Neuronal stem cell (in vitro differentiated cells): Measurements from ENCODE around the gene PELO.

Source experiments
- DNase-seq: peaks from one replicate; pipeline ENCODE4 v3.0.0-alpha.2; 2013; ENCODE audit warnings: low spot score
- H2AFZ ChIP-seq: one replicate; pipeline ENCODE4 v1.6.1; 2013; ENCODE audit warnings: mild to moderate bottlenecking, low read length, inconsistent platforms
- H2AK5ac ChIP-seq: 2 replicates; pipeline ENCODE4 v1.6.1; 2013; ENCODE audit warnings: low read depth, mild to moderate bottlenecking, inconsistent platforms, low read length, moderate library complexity, mixed read lengths
- H2BK120ac ChIP-seq: 2 replicates; pipeline ENCODE4 v1.6.1; 2013; ENCODE audit warnings: low read depth, mild to moderate bottlenecking, inconsistent platforms, low read length, moderate library complexity, mixed read lengths
- H2BK12ac ChIP-seq: one replicate; pipeline ENCODE4 v1.6.1; 2013; ENCODE audit warnings: low read length, inconsistent platforms
- H2BK15ac ChIP-seq: 2 replicates; pipeline ENCODE4 v1.6.1; 2013; ENCODE audit warnings: mild to moderate bottlenecking, low read length, inconsistent platforms, mixed read lengths
- H2BK5ac ChIP-seq: one replicate; pipeline ENCODE4 v1.6.1; 2013; ENCODE audit warnings: inconsistent platforms, mild to moderate bottlenecking, low read length, moderate library complexity
- H3K14ac ChIP-seq: one replicate; pipeline ENCODE4 v1.6.1; 2013; ENCODE audit warnings: low read length, inconsistent platforms
- H3K18ac ChIP-seq: 2 replicates; pipeline ENCODE4 v1.6.1; 2013; ENCODE audit warnings: low read length, inconsistent platforms
- H3K23ac ChIP-seq: 2 replicates; pipeline ENCODE4 v1.6.1; 2013; ENCODE audit warnings: low read depth, mild to moderate bottlenecking, mixed read lengths, low read length, inconsistent platforms; ENCODE audit not compliant: poor library complexity
- H3K27ac ChIP-seq: replicated peaks from 3 replicates; pipeline ENCODE4 v1.5.1; 2013; ENCODE audit warnings: low read length, inconsistent platforms
- H3K27me3 ChIP-seq, 3 experiments: 2 replicates each; pipeline ENCODE4 v1.6.1; 2013; ENCODE audit warnings: low read length in 3 of 3, mild to moderate bottlenecking in 2 of 3, inconsistent platforms in 1 of 3, low read depth in 1 of 3, mixed read lengths in 1 of 3, moderate library complexity in 1 of 3; ENCODE audit not compliant: control insufficient read depth in 3 of 3, insufficient read depth in 3 of 3
- H3K36me3 ChIP-seq, 2 donors: replicated peaks in 1 of 2; 2 replicates each; pipeline ENCODE4 v1.6.1; 2013; ENCODE audit warnings: low read length in 2 of 2; ENCODE audit not compliant: control insufficient read depth in 2 of 2, insufficient read depth in 2 of 2
- H3K4ac ChIP-seq: 2 replicates; pipeline ENCODE4 v1.6.1; 2013; ENCODE audit warnings: inconsistent platforms, mild to moderate bottlenecking, low read length, moderate library complexity
- H3K4me1 ChIP-seq, 2 donors: 1 replicate in 1 of 2; 2 replicates in 1 of 2; pipeline ENCODE4 v1.6.1; 2013; ENCODE audit warnings: low read length in 2 of 2, low read depth in 1 of 2; ENCODE audit not compliant: control insufficient read depth in 2 of 2, insufficient read depth in 1 of 2
- H3K4me2 ChIP-seq: one replicate; pipeline ENCODE4 v1.6.1; 2013; ENCODE audit warnings: mild to moderate bottlenecking, low read length, inconsistent platforms; ENCODE audit not compliant: insufficient read depth, poor library complexity, severe bottlenecking
- H3K4me3 ChIP-seq, 2 donors: 2 replicates each; pipeline ENCODE4 v1.5.1; 2013; ENCODE audit warnings: low read length in 2 of 2, mild to moderate bottlenecking in 2 of 2, inconsistent platforms in 1 of 2, moderate library complexity in 1 of 2
- H3K79me1 ChIP-seq: one replicate; pipeline ENCODE4 v1.6.1; 2013; ENCODE audit warnings: low read depth, mild to moderate bottlenecking, inconsistent platforms, low read length, moderate library complexity
- H3K9ac ChIP-seq: one replicate; pipeline ENCODE4 v1.6.1; 2013; ENCODE audit warnings: mild to moderate bottlenecking, low read depth, low read length, inconsistent platforms; ENCODE audit not compliant: poor library complexity
- H3K9me3 ChIP-seq, 2 donors: replicated peaks in 1 of 2; 2 replicates each; pipeline versions ENCODE3 to v1.6.1; 2013; ENCODE audit warnings: low read length in 2 of 2, mild to moderate bottlenecking in 2 of 2, inconsistent platforms in 1 of 2, low read depth in 1 of 2, mixed read lengths in 1 of 2, moderate library complexity in 1 of 2; ENCODE audit not compliant: control insufficient read depth in 2 of 2, insufficient read depth in 1 of 2
- H4K8ac ChIP-seq: one replicate; pipeline ENCODE4 v1.6.1; 2013; ENCODE audit warnings: low read depth, mild to moderate bottlenecking, inconsistent platforms, low read length, moderate library complexity
- H4K91ac ChIP-seq: one replicate; pipeline ENCODE4 v1.6.1; 2013; ENCODE audit warnings: low read length, low read depth, mild to moderate bottlenecking, inconsistent platforms; ENCODE audit not compliant: poor library complexity
- WGBS, 2 donors: extraction: QIAGEN DNeasy Blood & Tissue Kit; methylation state at CpG; one replicate each; pipeline ENCODE4 v1.1.7; 2013; ENCODE audit warnings: missing lambda C conversion rate in 2 of 2, mixed read lengths in 1 of 2; ENCODE audit not compliant: insufficient read length in 2 of 2, insufficient replicate concordance in 1 of 2; ENCODE audit errors: extremely low coverage in 2 of 2; 5-methylcytosine and 5-hydroxymethylcytosine counted together

Gene PELO

DNA sequence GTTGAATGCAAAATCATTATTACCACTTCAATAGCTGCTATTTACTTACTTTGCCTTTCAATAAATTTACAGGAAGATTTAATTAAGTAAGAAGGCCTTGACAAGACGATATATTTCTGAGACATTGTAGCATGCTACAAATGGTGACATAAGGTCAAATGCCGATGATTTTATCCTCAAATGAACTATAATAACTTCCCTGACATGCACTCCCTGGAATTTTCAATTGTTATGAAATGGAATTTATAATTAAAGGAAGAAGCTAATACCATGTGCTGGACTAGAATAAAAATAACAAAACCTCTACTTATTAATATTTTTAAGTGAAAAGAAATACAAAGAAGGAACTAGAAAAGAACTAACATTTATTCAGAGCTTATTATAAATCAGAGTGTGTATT is 30.2 kb upstream of the PELO start:
- no peak overlapping the region for H4K8ac ChIP-seq
- no peak overlapping the region for H3K9ac ChIP-seq
- no peaks in the 10 kb centered on the region for H3K9me3 ChIP-seq
- no peak overlapping the region for H2BK120ac ChIP-seq
- no CpG with 5 or more reads among the region's 2 CpGs for WGBS, 2 donors
- no peak overlapping the region for H3K4me2 ChIP-seq
- H3K4me1 ChIP-seq = no peaks in the 10 kb centered on the region
- no peaks in the 10 kb centered on the region for H3K27me3 ChIP-seq
- DNase-seq = no peak
- no peak overlapping the region for H3K14ac ChIP-seq
- H3K79me1 ChIP-seq = no peaks in the 10 kb centered on the region
- H2BK15ac ChIP-seq = no peak overlapping the region
- H3K36me3 ChIP-seq = no peaks in the 10 kb centered on the region
- H3K27ac ChIP-seq = no peak overlapping the region
- no peak overlapping the region for H4K91ac ChIP-seq
- no peak overlapping the region for H3K4me3 ChIP-seq
- no peak overlapping the region for H2AK5ac ChIP-seq
- H3K4ac ChIP-seq = no peak overlapping the region
- H2AFZ ChIP-seq = no peak overlapping the region
- no peak overlapping the region for H2BK5ac ChIP-seq
- no peak overlapping the region for H2BK12ac ChIP-seq
- no peak overlapping the region for H3K18ac ChIP-seq
- H3K23ac ChIP-seq = no peak overlapping the region

DNA sequence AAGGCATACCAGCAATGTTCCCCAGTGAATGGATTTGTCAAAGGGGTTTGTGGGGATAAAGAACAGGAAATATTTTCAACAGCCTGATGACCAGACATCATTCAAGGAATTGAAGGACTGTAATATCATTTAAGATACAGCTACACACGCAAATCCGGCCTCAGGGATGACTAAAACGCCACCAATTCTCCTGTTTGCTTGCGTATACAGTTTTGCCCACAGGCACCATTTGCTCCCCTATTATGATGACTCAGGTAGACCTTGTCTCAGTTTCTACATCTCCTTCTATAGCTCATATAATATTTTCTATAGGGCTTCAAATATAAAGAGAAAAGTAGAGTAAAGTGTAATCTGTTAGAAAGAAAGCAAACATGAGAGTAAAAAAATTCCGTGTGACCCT is 29.7 kb upstream of the PELO start:
- Histone ChIP-seq H3K36me3 (no peaks in the 10 kb centered on the region), H3K27me3 (no peaks in the 10 kb centered on the region), H3K14ac (no peak overlapping the region), H2BK12ac (no peak overlapping the region), H4K8ac (no peak overlapping the region), H3K4me2 (no peak overlapping the region), H3K9me3 (no peaks in the 10 kb centered on the region), H2BK15ac (no peak overlapping the region), H2BK5ac (no peak overlapping the region), H3K23ac (no peak overlapping the region), H3K18ac (no peak overlapping the region), H3K4me1 (no peaks in the 10 kb centered on the region), H2BK120ac (no peak overlapping the region), H3K4me3 (no peak overlapping the region), H3K27ac (no peak overlapping the region), H2AK5ac (no peak overlapping the region), H4K91ac (no peak overlapping the region), H2AFZ (no peak overlapping the region), H3K9ac (no peak overlapping the region), H3K79me1 (no peaks in the 10 kb centered on the region), H3K4ac (no peak overlapping the region)
- no peak for DNase-seq
- no CpG with 5 or more reads among the region's 5 CpGs for WGBS, 2 donors

GRCh38 chr5:52759331-52759730 is 28.4 kb upstream of the PELO start:
- Histone ChIP-seq H2BK120ac (no peak overlapping the region), H3K9ac (no peak overlapping the region), H3K27me3 (no peaks in the 10 kb centered on the region), H4K91ac (no peak overlapping the region), H3K27ac (no peak overlapping the region), H3K4ac (no peak overlapping the region), H3K14ac (no peak overlapping the region), H2BK12ac (no peak overlapping the region), H3K4me2 (no peak overlapping the region), H3K4me1 (no peaks in the 10 kb centered on the region), H3K36me3 (no peaks in the 10 kb centered on the region), H2BK15ac (no peak overlapping the region), H3K9me3 (no peaks in the 10 kb centered on the region), H2AK5ac (no peak overlapping the region), H2AFZ (no peak overlapping the region), H3K4me3 (no peak overlapping the region), H3K79me1 (no peaks in the 10 kb centered on the region), H4K8ac (no peak overlapping the region), H3K23ac (no peak overlapping the region), H3K18ac (no peak overlapping the region), H2BK5ac (no peak overlapping the region)
- no CpG with 5 or more reads among the region's 1 CpG for WGBS, 2 donors
- DNase-seq = no peak

DNA sequence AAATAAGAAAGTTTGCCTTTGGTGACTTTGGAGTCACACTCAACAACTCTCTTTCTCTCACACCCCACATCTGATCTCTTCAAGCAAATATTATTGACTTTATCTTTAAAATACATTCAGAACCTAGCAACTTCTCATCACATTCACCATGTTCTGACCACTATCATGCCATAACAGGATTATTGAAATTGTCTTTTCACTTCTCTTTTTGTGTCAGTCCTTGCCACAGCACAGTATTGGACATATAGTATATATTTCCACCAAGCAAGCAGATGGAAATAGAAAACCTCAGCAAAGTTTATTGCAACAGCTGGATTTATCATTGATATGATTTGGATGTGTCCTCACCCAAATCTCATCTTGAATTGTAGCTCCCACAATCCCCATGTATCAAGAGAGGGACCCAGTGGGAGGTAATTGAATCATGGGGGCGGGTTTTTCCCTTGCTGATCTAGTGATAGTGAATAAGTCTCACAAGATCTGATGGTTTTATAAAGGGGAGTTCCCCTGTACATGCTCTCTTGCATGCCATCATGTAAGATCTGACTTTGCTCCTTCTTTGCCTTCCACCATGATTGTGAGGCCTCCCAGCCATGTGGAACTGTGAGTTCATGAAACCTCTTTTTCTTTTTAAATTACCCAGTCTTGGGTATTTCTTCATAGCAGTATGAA is 26.9 kb upstream of the PELO start:
- H3K79me1 ChIP-seq = no peaks in the 10 kb centered on the region
- H3K18ac ChIP-seq = no peak overlapping the region
- H2BK120ac ChIP-seq = no peak overlapping the region
- H3K4me2 ChIP-seq = no peak overlapping the region
- no peak overlapping the region for H4K8ac ChIP-seq
- H2BK5ac ChIP-seq = no peak overlapping the region
- no peak overlapping the region for H2AFZ ChIP-seq
- no peak overlapping the region for H3K9ac ChIP-seq
- no peaks in the 10 kb centered on the region for H3K9me3 ChIP-seq
- no peak overlapping the region for H2BK15ac ChIP-seq
- no peak overlapping the region for H3K27ac ChIP-seq
- H4K91ac ChIP-seq = no peak overlapping the region
- H3K4me3 ChIP-seq = no peak overlapping the region
- no CpG with 5 or more reads among the region's 1 CpG for WGBS, 2 donors
- DNase-seq = no peak
- no peaks in the 10 kb centered on the region for H3K36me3 ChIP-seq
- H3K4me1 ChIP-seq = no peaks in the 10 kb centered on the region
- no peaks in the 10 kb centered on the region for H3K27me3 ChIP-seq
- no peak overlapping the region for H3K14ac ChIP-seq
- H3K4ac ChIP-seq = no peak overlapping the region
- H3K23ac ChIP-seq = no peak overlapping the region
- H2AK5ac ChIP-seq = no peak overlapping the region
- H2BK12ac ChIP-seq = no peak overlapping the region
